Stimulated activated CD8-positive, alpha-beta memory T cell treated with anti-CD3 and anti-CD28 coated beads, Interleukin-12 subunit alpha, Interleukin-12 subunit beta, amount 100 ng/mL, for 4 hours (primary cell): ENCODE results near the gene KCNMB1.
"Not testable (repeated sequence)": the region's sequence is repeated elsewhere in the genome, so short reads cannot be mapped to it uniquely, and the experiment has no call there.

Source experiments
- DNase-seq: peaks from one replicate; pipeline ENCODE4 v3.0.0-alpha.2; 2020; ENCODE audit warnings: low read depth

KCNMB1 gene

DNA sequence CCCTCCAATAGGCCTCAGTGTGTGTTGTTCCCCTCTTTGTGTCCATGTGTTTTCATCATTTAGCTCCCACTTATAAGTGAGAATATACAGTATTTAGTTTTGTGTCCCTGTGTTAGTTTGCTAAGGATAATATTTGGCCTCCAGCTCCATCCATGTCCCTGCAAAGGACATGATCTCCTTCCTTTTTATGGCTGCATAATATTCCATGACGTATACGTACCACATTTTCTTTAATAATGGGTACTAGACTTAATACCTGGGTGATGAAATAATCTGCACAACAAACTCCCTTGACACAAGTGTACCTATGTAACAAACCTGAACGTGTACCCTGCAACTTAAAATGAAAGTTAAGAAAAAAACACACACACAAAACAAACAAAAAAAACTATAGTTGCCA is 12.6 kb downstream of the KCNMB1 start:
- not testable (repeated sequence) for DNase-seq

DNA sequence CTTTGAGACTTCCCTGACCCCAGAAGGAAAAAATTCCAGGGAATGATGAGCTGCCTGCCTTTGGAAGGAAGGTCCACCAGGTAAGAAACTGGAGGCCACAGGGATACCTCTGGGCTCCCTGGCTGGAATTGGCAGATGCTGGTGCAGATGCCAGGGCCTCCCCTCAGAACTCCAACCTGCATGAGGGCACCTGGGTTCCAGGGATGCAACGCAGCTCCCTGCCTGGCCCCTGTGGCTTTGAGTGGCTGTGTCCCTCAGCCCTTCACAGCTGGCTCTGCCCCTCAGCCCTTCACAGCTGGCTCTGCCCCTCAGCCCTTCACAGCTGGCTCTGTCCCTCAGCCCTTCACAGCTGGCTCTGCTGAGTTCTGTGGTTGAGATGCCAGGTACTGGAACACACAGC is 13.9 kb downstream of the KCNMB1 start:
- no peak for DNase-seq

DNA sequence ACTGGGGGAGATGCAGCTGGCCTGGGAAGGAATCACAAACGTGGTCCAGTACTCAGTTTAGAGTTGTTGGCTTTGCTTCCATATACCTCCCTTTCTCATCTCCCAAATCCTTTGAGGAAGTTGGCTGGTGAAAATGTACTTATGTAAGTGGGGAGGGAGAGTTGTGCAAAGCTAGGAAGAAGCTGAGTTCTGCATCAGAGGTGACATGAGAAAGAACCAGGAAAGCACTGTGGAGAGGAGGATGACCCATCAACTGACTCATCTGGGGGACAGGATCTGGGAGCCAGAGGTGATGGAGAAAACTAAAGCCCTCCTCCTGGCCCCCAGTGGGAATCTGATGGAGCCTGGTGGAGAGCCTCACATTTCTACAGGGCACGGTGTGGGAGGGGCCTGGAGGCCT is 16.2 kb downstream of the KCNMB1 start:
- no peak for DNase-seq

DNA sequence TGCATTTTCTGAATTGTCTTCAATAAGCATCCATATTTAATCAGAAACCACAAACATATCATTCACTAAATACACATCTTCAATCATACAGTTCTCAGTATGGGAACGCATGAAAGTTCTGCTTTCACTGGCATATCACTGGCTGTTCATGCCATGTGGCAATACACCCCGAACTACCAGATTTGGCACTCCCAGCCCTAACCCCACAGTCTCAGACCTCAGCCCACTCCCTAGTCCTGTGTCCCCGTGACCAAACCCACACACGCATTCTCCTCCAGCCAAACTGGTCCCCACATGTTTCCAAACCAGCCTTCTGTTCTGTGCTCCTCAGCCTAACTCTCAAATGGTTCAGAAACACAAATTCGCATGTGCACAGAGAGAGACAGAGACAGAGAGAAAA is 20.6 kb downstream of the KCNMB1 start:
- no peak for DNase-seq

DNA sequence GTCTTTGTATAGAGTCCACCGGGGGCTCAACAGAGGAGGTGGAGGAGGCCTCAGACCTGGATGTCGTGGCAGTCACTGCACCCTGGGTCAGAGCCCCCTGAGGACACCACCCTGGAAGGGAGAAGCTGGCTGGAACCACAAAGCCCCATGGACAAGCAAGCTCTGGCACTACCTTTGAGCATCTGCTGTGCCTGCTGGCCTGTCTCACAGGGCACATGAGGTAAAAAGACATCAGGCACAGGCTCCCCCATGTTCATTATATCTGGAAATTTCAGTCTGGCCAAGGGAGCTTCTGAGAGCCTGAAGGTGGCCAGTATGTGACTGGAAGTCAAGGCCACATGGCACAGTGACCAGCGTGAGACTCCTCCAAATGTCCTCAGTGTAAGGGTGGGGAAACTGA is 22.9 kb downstream of the KCNMB1 start:
- no peak for DNase-seq

DNA sequence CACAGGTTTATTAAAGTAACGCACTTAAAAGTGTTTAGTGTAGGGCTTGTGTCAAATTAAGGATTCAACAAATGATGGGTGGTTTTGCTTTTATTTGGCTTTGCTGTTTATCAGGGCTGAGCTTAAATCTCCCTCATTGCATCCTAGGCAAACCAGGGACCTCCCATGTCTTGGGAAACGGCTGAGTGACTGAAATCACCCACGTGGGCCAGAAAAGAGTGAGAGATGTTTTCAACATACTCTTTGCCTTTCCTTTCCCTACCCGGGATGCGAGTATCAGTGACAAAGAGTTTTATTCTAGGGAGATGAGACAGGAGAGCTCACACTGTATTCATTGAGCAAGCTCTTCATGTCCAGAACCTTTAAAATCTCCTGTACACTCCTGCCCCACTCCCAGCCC is 23.3 kb downstream of the KCNMB1 start:
- DNase-seq, result no peak

DNA sequence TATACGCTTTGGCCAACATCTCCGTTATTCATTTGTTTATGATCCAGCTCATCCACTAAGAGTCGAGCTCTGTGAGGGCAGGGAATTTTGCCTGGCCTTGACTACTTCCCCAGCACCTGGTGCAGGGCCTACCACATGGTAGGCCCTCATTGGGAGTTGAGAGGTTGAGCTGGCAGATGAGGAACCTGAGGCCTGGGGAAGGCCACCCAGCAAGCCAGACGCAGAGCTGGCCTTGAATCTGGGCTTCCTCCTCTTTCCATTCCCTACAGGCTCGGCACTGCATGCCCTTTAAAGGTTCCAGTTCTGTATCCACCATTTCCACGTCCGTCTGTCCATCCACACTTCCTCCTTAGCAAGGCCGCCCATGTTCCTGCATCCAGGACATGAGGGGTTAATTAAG is 24.2 kb downstream of the KCNMB1 start:
- DNase-seq, result no peak

DNA sequence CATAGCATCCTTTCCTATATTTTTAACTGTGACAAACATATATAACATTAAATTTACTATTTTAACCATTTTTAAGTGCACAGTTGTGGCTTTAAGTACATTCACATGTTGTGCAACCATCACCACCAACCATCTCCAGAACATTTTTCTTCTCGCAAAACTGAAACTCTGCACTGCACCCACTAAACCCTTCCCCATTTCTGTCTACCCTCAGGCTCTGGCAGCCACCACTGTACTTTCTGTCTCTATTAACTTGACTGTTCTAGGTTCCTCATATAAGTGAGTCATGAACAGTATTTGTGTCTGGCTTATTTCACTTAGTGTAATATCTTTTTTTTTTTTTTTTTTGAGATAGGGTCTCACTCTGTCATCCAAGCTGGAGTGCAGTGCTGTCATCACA is 25.5 kb downstream of the KCNMB1 start:
- no peak for DNase-seq

DNA sequence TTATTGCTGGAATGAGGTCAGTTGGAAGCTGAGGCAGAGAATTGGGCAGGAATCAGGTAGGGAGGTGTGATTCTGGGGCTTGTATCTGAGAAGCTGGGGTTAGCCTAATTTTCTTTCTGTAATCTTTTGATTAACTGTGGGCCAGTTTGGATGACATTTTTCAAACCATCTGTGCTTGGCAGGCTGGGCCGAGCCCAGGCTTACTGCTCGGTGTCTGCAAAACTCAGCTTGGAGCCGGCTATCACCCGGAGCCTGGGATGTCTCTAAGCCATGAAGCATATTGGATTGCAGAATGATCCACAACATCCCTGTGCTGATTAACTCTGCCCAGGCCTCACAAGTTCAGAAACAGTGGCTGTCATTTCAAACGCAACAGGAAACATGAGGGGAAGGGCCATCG is 26.5 kb downstream of the KCNMB1 start:
- no peak for DNase-seq

DNA sequence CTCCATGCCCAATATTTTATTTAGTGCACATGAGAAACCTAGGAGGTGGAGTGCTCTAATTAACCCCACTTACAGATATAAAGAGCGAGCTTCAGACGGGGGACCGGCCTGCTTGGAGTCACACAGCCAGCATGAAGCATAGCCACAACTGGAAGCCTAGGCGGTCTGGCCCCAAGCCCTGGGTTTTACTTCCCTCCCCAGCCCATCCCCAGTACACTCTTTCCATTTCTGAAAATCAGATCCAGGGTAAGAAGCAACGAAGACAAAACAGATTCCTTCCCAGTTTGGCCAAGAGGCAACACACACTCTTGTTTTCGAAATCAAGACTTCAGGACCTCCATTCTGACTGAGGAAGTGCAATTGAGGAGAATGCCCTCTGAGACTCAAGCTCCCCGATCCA is 27.1 kb downstream of the KCNMB1 start:
- no peak for DNase-seq

DNA sequence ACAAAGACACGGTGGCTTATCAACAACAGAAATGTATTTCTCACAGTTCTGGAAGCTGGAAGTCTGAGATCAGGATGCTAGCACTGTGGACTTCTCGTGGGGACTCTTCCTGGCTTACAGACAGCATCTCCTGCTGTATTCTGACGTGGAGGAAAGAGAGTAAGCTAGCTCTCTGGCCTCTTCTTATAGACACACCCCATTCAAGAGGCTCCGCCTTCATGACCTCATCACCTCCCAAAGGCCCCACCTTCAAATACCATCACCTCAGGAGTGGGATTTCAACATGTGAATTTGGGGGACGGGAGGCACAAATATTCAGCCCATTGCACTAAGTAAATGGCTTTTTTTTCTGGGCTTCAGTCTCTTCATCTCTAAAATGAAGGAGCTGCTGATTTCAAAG is 27.6 kb downstream of the KCNMB1 start:
- no peak for DNase-seq

DNA sequence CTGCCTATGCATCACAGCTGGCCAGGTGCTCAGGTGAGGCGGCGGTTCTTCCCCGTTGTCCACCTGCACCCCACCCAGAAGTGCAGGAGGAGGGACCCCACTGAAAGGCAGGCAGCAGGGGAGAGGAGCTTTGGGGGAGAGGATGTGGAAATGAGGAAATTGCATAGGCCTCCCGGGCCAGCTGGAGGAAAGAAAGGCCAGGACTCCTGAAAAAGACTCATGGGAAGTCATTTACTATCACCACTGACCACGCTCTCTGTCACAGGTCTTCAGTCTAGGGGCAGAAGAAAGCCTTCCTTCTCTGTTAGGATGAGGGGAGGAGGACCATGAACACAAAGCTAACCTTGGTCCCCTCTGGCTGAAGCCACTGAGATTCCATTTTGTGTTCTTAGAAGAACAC is 28.1 kb downstream of the KCNMB1 start:
- DNase-seq, result no peak

DNA sequence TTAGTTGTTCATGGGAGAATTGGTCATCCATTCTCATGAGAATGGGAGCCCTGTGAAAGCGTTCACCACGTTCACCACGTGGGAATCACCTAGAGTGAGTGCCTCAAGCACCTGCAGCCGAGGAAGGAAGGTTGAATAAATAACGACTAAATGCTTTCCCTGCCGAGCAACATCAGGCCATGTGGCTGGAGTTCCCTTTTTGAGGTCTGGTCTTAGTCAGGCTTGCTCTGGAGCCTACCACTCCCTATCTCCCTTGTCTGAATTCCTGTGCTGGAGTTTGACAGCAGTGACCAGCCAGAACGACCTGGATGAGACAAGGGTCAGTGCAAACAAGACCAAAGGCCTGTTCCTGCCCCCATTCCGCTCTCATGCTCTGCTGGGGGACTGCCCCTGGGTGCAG is 28.5 kb downstream of the KCNMB1 start:
- DNase-seq, result no peak

DNA sequence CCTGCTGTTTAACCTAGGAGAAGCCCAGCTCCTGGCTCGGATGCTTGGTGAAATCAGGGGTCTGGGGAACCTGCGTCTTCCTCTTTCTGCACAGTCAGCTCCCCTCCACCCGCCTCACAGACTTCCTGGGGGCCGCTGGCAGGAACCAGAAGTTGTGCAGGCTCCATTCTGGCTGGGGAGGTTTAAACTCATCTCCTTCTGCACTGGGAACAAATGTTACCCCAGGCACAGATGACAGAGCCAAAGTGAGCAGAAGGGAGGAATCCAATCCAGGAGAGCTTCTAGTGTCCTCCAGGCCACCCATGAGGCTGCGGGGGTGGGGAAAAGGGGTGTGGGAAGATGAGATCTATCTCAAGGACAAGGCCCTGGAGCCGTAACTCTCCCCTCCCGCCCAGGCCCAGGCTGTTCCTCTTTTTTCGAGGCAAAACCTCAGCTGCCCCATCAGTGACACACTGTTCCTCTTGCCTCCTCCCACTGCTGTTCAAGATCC is 31.2 kb downstream of the KCNMB1 start:
- DNase-seq, result no peak

DNA sequence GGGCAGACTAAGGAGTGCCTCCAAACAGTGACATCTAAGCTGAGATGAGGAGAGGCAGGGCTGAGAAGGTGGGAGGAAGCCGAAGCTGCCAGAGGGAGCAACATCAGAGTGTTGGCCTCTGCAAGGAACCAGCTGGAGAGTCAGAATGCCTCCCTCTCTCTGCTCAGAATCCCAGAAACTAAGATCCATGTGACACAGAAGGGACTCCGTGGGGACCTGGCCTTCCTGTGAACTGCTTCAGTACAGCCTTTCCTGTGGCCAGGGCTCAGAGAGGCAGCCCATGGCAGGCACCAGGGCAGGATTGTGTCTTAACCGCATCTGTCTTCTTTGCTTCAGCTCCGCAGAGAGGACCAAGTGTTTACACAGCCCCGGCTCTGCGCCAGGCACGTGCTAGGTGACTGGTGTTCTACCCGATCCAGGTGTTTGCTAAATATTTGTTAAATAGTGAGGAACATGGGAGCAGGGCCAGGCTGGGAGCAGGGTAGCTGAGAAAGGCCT is 33.5 kb downstream of the KCNMB1 start:
- no peak for DNase-seq

DNA sequence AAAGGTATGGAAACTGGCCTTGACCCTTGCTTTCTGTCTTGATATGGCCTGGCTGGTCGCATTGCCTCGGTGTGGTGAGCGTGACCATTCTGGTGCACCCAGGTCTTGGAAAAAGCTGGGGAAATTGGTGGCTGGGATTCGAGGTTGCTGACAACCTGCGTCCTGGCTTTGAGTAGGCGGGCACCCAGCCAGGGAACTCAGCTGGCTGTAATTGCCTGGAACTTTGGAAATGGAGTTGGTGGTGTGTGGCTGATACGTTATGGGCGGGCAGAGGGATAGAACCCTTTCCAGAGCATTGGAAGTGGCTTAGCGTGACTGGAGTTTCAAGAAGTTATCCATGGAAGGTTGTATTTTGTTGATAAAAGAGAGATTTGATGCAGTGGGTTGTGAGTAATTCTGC is 35.2 kb downstream of the KCNMB1 start:
- no peak for DNase-seq

DNA sequence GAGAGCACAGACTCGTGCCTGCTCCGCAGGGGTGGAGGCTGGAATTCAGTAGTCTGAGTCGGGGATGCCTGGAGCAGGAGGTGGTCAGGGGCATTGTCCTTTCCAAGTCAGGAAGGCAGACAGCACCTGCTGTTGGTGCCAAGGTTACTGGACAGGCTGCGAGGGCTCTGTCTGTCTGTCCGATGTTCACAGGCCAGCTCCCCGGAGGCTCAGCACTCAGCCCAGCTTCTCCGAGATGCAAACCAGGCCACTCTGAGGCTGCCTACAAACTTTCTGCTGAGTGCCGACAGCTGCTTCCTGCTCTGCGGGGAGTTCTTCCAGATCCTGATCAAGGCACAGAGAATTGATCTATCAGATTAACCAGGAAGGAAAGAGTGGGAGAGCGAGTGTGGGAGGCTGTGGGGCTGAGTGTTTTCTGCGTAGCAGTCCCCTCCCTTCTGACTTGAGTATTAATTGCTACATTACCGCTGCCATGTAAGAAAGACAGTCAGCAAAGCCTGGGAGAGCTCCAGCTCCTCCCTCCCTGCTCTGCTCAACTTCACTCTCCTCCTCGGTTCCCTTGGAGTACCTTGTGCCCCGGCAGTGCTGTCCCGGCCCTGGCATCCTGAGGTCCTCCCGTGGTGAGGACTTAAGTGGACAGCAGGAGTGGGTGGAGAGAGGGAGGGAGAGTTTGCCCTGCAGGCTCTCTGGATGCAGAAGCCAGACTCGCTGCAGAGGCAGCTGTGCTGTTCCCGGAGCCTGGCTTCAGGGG is 36.0 kb downstream of the KCNMB1 start:
- no peak for DNase-seq

DNA sequence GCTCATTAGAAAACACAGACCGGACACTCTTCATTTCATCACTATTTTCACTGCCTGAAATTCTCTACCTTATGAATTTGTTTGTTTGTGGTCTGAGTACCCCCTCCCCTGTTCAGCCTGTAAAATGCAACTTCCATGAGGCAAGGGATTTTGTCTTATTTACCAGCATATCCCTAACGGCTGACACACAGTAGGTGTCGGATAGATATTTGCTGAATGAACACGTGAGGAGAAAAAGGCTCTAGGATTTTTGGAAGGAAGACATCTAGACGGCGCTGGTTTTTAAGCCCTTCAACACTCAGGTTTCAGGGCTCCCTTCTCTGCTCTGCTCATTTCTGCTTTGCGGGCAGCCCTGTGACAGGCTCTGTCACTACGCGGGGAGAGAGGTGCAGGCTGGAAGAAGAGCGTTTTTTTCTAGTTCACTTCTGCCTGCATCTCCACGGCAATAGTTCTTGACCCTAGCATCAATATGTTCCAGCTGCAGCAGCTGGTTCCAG is 41.0 kb downstream of the KCNMB1 start:
- no peak for DNase-seq

DNA sequence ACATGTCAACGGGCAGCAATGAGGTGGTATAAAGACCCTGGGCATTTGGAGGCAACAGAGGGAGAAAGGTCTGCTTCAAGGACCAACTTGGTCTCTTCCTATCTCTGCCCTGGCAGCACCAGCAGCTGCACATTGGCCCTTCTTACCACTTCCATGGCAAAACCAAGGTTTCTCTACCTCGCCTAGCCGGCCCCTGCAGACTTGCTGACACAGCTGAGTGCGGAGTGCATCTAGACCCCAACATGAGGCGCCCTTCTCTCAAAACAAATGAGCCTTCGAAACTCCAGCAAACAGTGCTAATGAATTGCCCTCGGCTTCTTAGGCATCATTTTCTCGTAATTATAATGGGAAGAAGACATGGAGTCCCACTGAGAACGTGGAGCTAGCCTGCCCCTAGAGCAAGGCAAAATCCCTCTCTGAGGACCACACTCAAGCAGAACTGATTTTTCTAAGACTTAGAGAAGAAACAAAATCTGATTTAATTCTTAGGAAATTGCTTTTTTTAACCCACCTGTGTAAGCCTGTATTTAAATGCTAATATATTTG is 42.1 kb downstream of the KCNMB1 start:
- no peak for DNase-seq

DNA sequence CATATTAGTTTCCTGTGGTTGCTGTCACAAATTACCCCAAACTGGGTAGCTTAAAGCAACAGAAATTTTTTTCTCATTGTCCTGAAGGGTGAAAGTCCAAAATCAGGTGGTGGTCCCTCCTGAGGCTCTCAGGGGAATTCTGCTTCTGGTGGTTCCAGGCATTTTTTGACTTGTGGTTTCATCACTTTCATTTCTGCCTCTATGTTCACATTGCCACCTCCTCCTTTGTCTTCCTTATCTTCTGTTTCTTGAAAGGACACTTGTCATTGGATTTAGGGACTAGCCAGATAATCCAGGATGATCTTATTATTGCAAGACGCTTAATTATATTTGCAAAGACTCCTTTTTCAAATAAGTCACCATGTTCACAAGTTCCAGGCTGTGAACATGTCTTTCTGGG is 43.2 kb downstream of the KCNMB1 start:
- no peak for DNase-seq

DNA sequence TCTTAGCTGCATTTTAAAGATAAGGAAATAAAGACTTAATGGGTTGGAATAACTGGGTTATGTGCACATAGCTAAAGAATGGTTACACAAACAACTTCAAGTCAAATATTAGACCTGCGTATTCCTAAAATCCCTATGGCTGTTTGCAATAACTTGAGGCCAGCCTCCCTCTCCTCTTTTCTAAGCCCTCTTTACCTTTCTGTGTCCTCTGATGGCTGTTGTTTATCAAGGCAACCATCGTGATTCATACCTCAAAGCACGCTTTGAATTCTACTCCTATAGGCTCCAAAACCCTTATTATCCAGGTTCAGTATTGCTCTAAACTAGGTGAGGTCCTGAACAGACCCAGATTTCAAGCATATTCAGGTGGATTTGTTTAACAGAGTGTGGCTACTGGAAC is 46.0 kb downstream of the KCNMB1 start:
- DNase-seq, result no peak

DNA sequence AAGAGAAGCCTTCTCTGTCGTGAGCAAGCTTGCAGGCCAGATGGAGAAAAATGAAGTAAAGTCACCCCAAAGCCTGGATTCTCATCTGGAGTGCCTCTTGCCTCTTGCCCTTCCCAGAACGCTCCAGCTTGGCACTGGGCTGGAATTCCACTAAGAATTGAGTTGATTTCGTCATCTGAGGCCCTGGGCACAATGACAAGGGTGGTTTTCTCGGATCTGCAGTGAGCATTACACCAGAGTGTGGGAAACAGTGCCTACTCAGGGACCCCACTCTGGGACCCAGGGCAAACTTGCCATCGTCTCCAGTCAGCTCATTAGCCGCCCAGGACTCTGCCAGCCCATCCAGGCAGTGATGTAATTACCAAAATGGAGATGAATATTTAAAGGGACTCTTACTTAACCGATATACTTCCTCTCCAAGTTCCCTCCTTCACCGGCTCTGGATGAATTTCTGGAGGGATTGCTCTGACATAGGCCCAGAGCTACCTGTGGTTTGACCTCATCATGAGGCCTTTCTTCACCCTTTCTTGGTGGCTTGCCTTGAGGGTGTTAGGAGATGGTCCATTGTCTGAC is 46.9 kb downstream of the KCNMB1 start:
- no peak for DNase-seq

DNA sequence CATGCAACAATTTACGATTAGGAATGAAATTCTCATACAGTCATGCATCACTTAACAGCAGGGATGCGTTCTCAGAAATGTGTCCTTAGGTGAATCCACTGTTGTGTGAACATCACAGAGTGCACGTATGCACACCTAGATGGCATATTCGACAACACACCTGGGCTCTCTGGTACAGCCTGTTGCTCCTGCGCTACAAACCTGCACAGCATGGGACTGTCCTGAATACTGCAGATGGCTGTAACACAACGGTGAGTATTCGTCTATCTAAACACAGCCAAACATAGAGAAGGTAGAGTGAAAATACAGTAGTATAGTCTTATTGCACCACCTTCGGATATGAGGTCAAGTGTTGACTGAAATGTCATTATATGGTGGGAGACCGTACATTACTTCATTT is 47.6 kb downstream of the KCNMB1 start:
- no peak for DNase-seq
